Measurements from ENCODE around the gene SLC7A9.

Gene SLC7A9

GRCh38 chr19:32811151-32811550 is 58.4 kb downstream of the SLC7A9 start:
- TF ChIP-seq FOXP2 (optimal IDR thresholded peaks at IDR 0.05; ENCODE audit: borderline replicate concordance, extremely low read depth, extremely low read length, insufficient read depth) (no peak), POLR2AphosphoS5 (IDR thresholded peaks at IDR 0.05; ENCODE audit: low read depth, low read length) (no peak), TAF1 (IDR thresholded peaks at IDR 0.05; ENCODE audit: borderline replicate concordance, insufficient read depth, low read length) (no peak), SIN3A (IDR thresholded peaks at IDR 0.05; ENCODE audit: borderline replicate concordance, insufficient read depth, low read length) (no peak), REST (IDR thresholded peaks at IDR 0.05; ENCODE audit: insufficient read depth in 1 of 2, low read depth in 2 of 2, low read length in 2 of 2) (no peak)

- TF ChIP-seq SIN3A (IDR thresholded peaks at IDR 0.05; ENCODE audit: borderline replicate concordance, insufficient read depth, low read length) (no peak), TAF1 (IDR thresholded peaks at IDR 0.05; ENCODE audit: borderline replicate concordance, insufficient read depth, low read length) (no peak), FOXP2 (optimal IDR thresholded peaks at IDR 0.05; ENCODE audit: borderline replicate concordance, extremely low read depth, extremely low read length, insufficient read depth) (no peak), POLR2AphosphoS5 (IDR thresholded peaks at IDR 0.05; ENCODE audit: low read depth, low read length) (no peak), REST (IDR thresholded peaks at IDR 0.05; ENCODE audit: insufficient read depth in 1 of 2, low read depth in 2 of 2, low read length in 2 of 2) (no peak)
These were observed 59.1 kb downstream of the SLC7A9 start for GRCh38 chr19:32810452-32810851.

GRCh38 chr19:32809754-32810153 is 59.8 kb downstream of the SLC7A9 start:
- TF ChIP-seq TAF1 (IDR thresholded peaks at IDR 0.05; ENCODE audit: borderline replicate concordance, insufficient read depth, low read length) (no peak), FOXP2 (optimal IDR thresholded peaks at IDR 0.05; ENCODE audit: borderline replicate concordance, extremely low read depth, extremely low read length, insufficient read depth) (no peak), SIN3A (IDR thresholded peaks at IDR 0.05; ENCODE audit: borderline replicate concordance, insufficient read depth, low read length) (no peak), POLR2AphosphoS5 (IDR thresholded peaks at IDR 0.05; ENCODE audit: low read depth, low read length) (no peak), REST (IDR thresholded peaks at IDR 0.05; ENCODE audit: insufficient read depth in 1 of 2, low read depth in 2 of 2, low read length in 2 of 2) (no peak)

- TF ChIP-seq TAF1 (IDR thresholded peaks at IDR 0.05; ENCODE audit: borderline replicate concordance, insufficient read depth, low read length) = no peak
- no peak for TF ChIP-seq POLR2AphosphoS5 (IDR thresholded peaks at IDR 0.05; ENCODE audit: low read depth, low read length)
- no peak for TF ChIP-seq REST (IDR thresholded peaks at IDR 0.05; ENCODE audit: insufficient read depth in 1 of 2, low read depth in 2 of 2, low read length in 2 of 2)
- TF ChIP-seq FOXP2 (optimal IDR thresholded peaks at IDR 0.05; ENCODE audit: borderline replicate concordance, extremely low read depth, extremely low read length, insufficient read depth) = no peak
- TF ChIP-seq SIN3A (IDR thresholded peaks at IDR 0.05; ENCODE audit: borderline replicate concordance, insufficient read depth, low read length) = no peak
These were observed 60.3 kb downstream of the SLC7A9 start for GRCh38 chr19:32809254-32809653.

DNA sequence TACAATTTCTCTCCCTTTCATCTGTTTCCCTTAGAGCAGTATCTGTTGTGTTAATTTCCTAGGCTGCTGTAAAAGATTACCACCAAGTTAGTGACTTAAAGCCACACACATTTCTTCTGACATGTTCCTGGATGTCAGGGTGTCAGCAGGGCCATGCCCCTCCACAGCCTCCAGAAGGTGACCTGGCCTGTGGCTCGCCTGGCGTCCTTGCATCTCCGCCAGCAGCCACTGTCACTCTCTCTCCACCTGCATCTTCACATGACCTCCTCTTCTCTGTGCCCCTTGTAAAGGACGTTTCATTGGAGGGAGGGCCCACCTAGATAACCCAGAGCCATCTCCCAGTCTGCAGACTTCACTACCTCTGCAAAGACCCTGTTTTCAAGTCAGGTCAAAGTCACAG is 61.3 kb downstream of the SLC7A9 start:
- no peak for TF ChIP-seq POLR2AphosphoS5 (IDR thresholded peaks at IDR 0.05; ENCODE audit: low read depth, low read length)
- TF ChIP-seq TAF1 (IDR thresholded peaks at IDR 0.05; ENCODE audit: borderline replicate concordance, insufficient read depth, low read length) = no peak
- TF ChIP-seq SIN3A (IDR thresholded peaks at IDR 0.05; ENCODE audit: borderline replicate concordance, insufficient read depth, low read length) = no peak
- TF ChIP-seq REST (IDR thresholded peaks at IDR 0.05; ENCODE audit: insufficient read depth in 1 of 2, low read depth in 2 of 2, low read length in 2 of 2) = no peak
- TF ChIP-seq FOXP2 (optimal IDR thresholded peaks at IDR 0.05; ENCODE audit: borderline replicate concordance, extremely low read depth, extremely low read length, insufficient read depth) = no peak
